ENCODE data around the gene CDCA7L. TPM values are rescaled to one million over a fixed set of nuclear protein-coding genes. Genes with fewer than 3 reads are reported as not detected.
"Not testable (repeated sequence)": the region's sequence is repeated elsewhere in the genome, so short reads cannot be mapped to it uniquely, and the experiment has no call there.

The CDCA7L gene
- total and polyA plus RNA-seq, 2 of the 13 experiments (the other 11 are each of a cell fraction or from before 2014, with no cell fraction given), result 2.7 to 4.2 TPM

- Histone ChIP-seq H3K4me2 (ENCODE audit: low read depth, low read length) (no peak overlapping the region), H3K27ac (ENCODE audit: extremely low read length, insufficient read depth, low read length) (no peak overlapping the region), H3K9me3 (ENCODE audit: low read length) (no peaks in the 10 kb centered on the region), H3K9ac (ENCODE audit: insufficient read depth, low read depth, low read length) (no peak overlapping the region), H3K4me3 (replicated peaks in 1 of 3; ENCODE audit: insufficient read depth in 1 of 3, low read depth in 2 of 3, low read length in 3 of 3) (no peak overlapping the region), H3K79me2 (ENCODE audit: insufficient read depth, low read length) (no peaks in the 10 kb centered on the region), H4K20me1 (ENCODE audit: insufficient read depth, low read length) (no peaks in the 10 kb centered on the region), H3K27me3 (ENCODE audit: control insufficient read depth in 1 of 2, insufficient read depth in 2 of 2, low read length in 2 of 2) (no peaks in the 10 kb centered on the region), H3K4me1 (ENCODE audit: insufficient read depth, low read length) (no peaks in the 10 kb centered on the region), H2AFZ (ENCODE audit: low read length) (no peak overlapping the region), H3K36me3 (replicated peaks in 1 of 2; ENCODE audit: control insufficient read depth in 1 of 2, insufficient read depth in 2 of 2, low read length in 2 of 2) (no peaks in the 10 kb centered on the region)
- no peak for DNase-seq (ENCODE audit: low spot score)
- ATAC-seq, result no peak
- FAIRE-seq, result no peak
- no TSS peak for BruUV-seq (replicated peaks)
- in situ Hi-C loops (cut with HindIII; ENCODE audit: extremely low pct_ligation_motif_present, low pct_unique_long_range_greater_than_20kb), result no loop called here
- TF ChIP-seq ZNF775 (CRISPR knock-in tag; IDR thresholded peaks at IDR 0.05; ENCODE audit: borderline replicate concordance), result no peak
- TF ChIP-seq PAF1 (CRISPR knock-in tag; IDR thresholded peaks at IDR 0.05), result no peak
- TF ChIP-seq ZNF441 (CRISPR knock-in tag; IDR thresholded peaks at IDR 0.05; ENCODE audit: borderline replicate concordance), result no peak
- TF ChIP-seq MAFF (IDR thresholded peaks at IDR 0.05; ENCODE audit: low read depth, low read length), result no peak
- no peak for TF ChIP-seq ZNF839 (CRISPR knock-in tag; IDR thresholded peaks at IDR 0.05; ENCODE audit: borderline replicate concordance)
- no peak for TF ChIP-seq PAXIP1 (CRISPR knock-in tag; conservative IDR thresholded peaks at IDR 0.05)
- TF ChIP-seq IRF1 (CRISPR knock-in tag; IDR thresholded peaks at IDR 0.05; ENCODE audit: low read depth), result no peak
- TF ChIP-seq SMYD3 (CRISPR knock-in tag; IDR thresholded peaks at IDR 0.05), result no peak
- no peak for TF ChIP-seq ZFP36L2 (CRISPR knock-in tag; IDR thresholded peaks at IDR 0.05)
- no peak for TF ChIP-seq ZNF567 (CRISPR knock-in tag; IDR thresholded peaks at IDR 0.05; ENCODE audit: borderline replicate concordance)
- TF ChIP-seq ZNF510 (CRISPR knock-in tag; IDR thresholded peaks at IDR 0.05; ENCODE audit: low read depth), result no peak
- POLR2A ChIA-PET, result no interaction called here
- CTCF ChIA-PET (ENCODE audit: low intra/inter-chr PET ratio, low total read pairs), result no interaction called here
- intact Hi-C loops (cut with micrococcal nuclease; ENCODE audit: unreplicated experiment), result no loop called here
Measured at GRCh38 chr7:21934808-21935207, 10.9 kb downstream of the CDCA7L start.

- in situ Hi-C loops (cut with HindIII; ENCODE audit: extremely low pct_ligation_motif_present, low pct_unique_long_range_greater_than_20kb); BruUV-seq (replicated peaks); H3K27ac ChIP-seq (ENCODE audit: extremely low read length, insufficient read depth, low read length); POLR2A ChIA-PET; H3K4me1 ChIP-seq (ENCODE audit: insufficient read depth, low read length); H3K27me3 ChIP-seq (ENCODE audit: control insufficient read depth in 1 of 2, insufficient read depth in 2 of 2, low read length in 2 of 2); H3K4me2 ChIP-seq (ENCODE audit: low read depth, low read length); DNase-seq (ENCODE audit: low spot score); CTCF ChIA-PET (ENCODE audit: low intra/inter-chr PET ratio, low total read pairs); H3K36me3 ChIP-seq (replicated peaks in 1 of 2; ENCODE audit: control insufficient read depth in 1 of 2, insufficient read depth in 2 of 2, low read length in 2 of 2); intact Hi-C loops (cut with micrococcal nuclease; ENCODE audit: unreplicated experiment); H3K9ac ChIP-seq (ENCODE audit: insufficient read depth, low read depth, low read length); FAIRE-seq; H3K9me3 ChIP-seq (ENCODE audit: low read length); H2AFZ ChIP-seq (ENCODE audit: low read length); ATAC-seq; H4K20me1 ChIP-seq (ENCODE audit: insufficient read depth, low read length); H3K79me2 ChIP-seq (ENCODE audit: insufficient read depth, low read length); H3K4me3 ChIP-seq (replicated peaks in 1 of 3; ENCODE audit: insufficient read depth in 1 of 3, low read depth in 2 of 3, low read length in 3 of 3): not testable (repeated sequence)
- WGBS (ENCODE audit: low lambda C conversion rate), result 32% methylated on average over 3 of the region's 3 CpGs
Measured at GRCh38 chr7:21933293-21933692, 12.4 kb downstream of the CDCA7L start.
